Measurements from ENCODE around the gene NUP205. TPM values are rescaled to one million over a fixed set of nuclear protein-coding genes. Genes with fewer than 3 reads are reported as not detected.

NUP205 gene
- total and polyA plus RNA-seq, 4 experiments from 2014 or later, result 29.2 to 73.8 (median 49.6) TPM

GRCh38 chr7:135562720-135563119 lies 5.0 kb downstream of the NUP205 start:
- H3K4me1 ChIP-seq (ENCODE audit: insufficient read depth, low read length), result peaks cover 24% of the 10 kb centered on the region
- ChIA-PET POLR2A (ENCODE audit: partially characterized antibody) (interaction anchor here (0.6 kb wide), 1 partner anchor 282 kb away, joined by 3 read pairs; no protein-coding TSS in a partner anchor), CTCF (ENCODE audit: partially characterized antibody) (interaction anchor here (0.7 to 1.0 kb wide), 2 partner anchors 68 to 83 kb away, joined by 3 read pairs; no protein-coding TSS in a partner anchor)
- Mint-ChIP-seq H3K36me3 (peaks cover 10 to 16% of the 10 kb centered on the region in 2 donors), H3K9me3 (no peaks in the 10 kb centered on the region), H3K4me1 (peaks cover 21 to 44% (median 27%) of the 10 kb centered on the region in 4 donors), H3K4me3 (no peak overlapping the region), H3K27ac (peak overlapping the region in 1 of 7 donors; percentile 85), H3K27me3 (no peaks in the 10 kb centered on the region)
- DNase-seq, result no peak
- no peak overlapping the region for H3K4me3 ChIP-seq (ENCODE audit: low read length in 2 of 2)
- H3K27me3 ChIP-seq (ENCODE audit: insufficient read depth, low read length), result no peaks in the 10 kb centered on the region
- intact Hi-C loops (cut with micrococcal nuclease), result no loop called here
- no peaks in the 10 kb centered on the region for H3K9me3 ChIP-seq (ENCODE audit: control insufficient read depth in 1 of 2, low read length in 2 of 2)
- no peak overlapping the region for H3K27ac ChIP-seq (ENCODE audit: low read depth, low read length)
- H3K36me3 ChIP-seq (ENCODE audit: insufficient read depth, low read length), result no peaks in the 10 kb centered on the region

- H3K4me1 Mint-ChIP-seq, result peaks cover 15 to 27% (median 19%) of the 10 kb centered on the region in 4 donors
- H3K4me1 ChIP-seq (ENCODE audit: insufficient read depth, low read length), result peaks cover 10% of the 10 kb centered on the region
- ChIA-PET POLR2A (ENCODE audit: partially characterized antibody) (no interaction called here), CTCF (ENCODE audit: partially characterized antibody) (interaction anchor here (1.3 to 1.6 kb wide), 2 partner anchors 10 to 13 kb away, joined by 3 read pairs; no protein-coding TSS in a partner anchor)
- H3K27me3 ChIP-seq (ENCODE audit: insufficient read depth, low read length), result no peaks in the 10 kb centered on the region
- no peak overlapping the region for H3K27ac ChIP-seq (ENCODE audit: low read depth, low read length)
- DNase-seq, result no peak
- no peaks in the 10 kb centered on the region for H3K27me3 Mint-ChIP-seq
- H3K36me3 Mint-ChIP-seq, result peaks cover 34 to 50% of the 10 kb centered on the region in 2 donors
- H3K36me3 ChIP-seq (ENCODE audit: insufficient read depth, low read length), result peaks cover 34% of the 10 kb centered on the region
- no peak overlapping the region for H3K4me3 ChIP-seq (ENCODE audit: low read length in 2 of 2)
- H3K4me3 Mint-ChIP-seq, result no peak overlapping the region
- H3K9me3 Mint-ChIP-seq, result peaks cover 0 to 2% (median 0%) of the 10 kb centered on the region in 8 donors
- intact Hi-C loops (cut with micrococcal nuclease), result loop anchor here (10.0 kb wide), 1 partner anchor 53 kb away; no protein-coding TSS in a partner anchor
- no peaks in the 10 kb centered on the region for H3K9me3 ChIP-seq (ENCODE audit: control insufficient read depth in 1 of 2, low read length in 2 of 2)
- no peak overlapping the region for H3K27ac Mint-ChIP-seq
Measured at GRCh38 chr7:135571834-135572233, 14.1 kb downstream of the NUP205 start.

- Mint-ChIP-seq H3K4me1 (peaks cover 13 to 25% (median 16%) of the 10 kb centered on the region in 4 donors), H3K4me3 (no peak overlapping the region), H3K27me3 (no peaks in the 10 kb centered on the region), H3K36me3 (peaks cover 40 to 67% of the 10 kb centered on the region in 2 donors), H3K9me3 (peaks cover 0 to 2% (median 0%) of the 10 kb centered on the region in 8 donors), H3K27ac (no peak overlapping the region)
- H3K36me3 ChIP-seq (ENCODE audit: insufficient read depth, low read length), result peaks cover 49% of the 10 kb centered on the region
- ChIA-PET POLR2A (ENCODE audit: partially characterized antibody) (interaction anchor here (1.4 kb wide), 1 partner anchor 89 kb away, joined by 3 read pairs; the partner anchor contains the start of gene STMP1), CTCF (ENCODE audit: partially characterized antibody) (interaction anchor here (0.7 to 1.6 kb wide), 3 partner anchors 8 to 88 kb away, joined by 3 read pairs; no protein-coding TSS in a partner anchor)
- peaks cover 10% of the 10 kb centered on the region for H3K4me1 ChIP-seq (ENCODE audit: insufficient read depth, low read length)
- intact Hi-C loops (cut with micrococcal nuclease), result loop anchor here (10.0 kb wide), 1 partner anchor 51 kb away; no protein-coding TSS in a partner anchor
- H3K4me3 ChIP-seq (ENCODE audit: low read length in 2 of 2), result no peak overlapping the region
- H3K9me3 ChIP-seq (ENCODE audit: control insufficient read depth in 1 of 2, low read length in 2 of 2), result no peaks in the 10 kb centered on the region
- DNase-seq, result no peak
- no peaks in the 10 kb centered on the region for H3K27me3 ChIP-seq (ENCODE audit: insufficient read depth, low read length)
- no peak overlapping the region for H3K27ac ChIP-seq (ENCODE audit: low read depth, low read length)
Measured at GRCh38 chr7:135573541-135573940, 15.8 kb downstream of the NUP205 start.

DNA sequence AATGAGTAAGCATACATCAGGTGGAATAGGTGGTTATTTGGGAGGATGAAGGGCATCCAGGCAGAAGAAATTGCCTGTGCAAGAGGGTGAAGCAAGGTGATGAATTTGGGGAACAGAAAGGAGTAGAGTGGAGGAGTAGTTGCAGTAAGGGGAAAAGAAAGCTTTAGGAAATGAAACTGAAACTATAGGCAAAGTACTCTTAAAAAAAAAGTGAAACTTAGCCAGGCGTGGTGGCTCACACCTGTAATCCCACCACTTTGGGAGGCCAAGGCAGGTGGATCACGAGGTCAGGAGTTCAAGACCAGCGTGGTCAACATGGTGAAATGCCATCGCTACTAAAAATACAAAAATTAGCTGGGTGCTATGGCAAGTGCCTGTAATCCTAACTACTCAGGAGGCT lies 17.6 kb downstream of the NUP205 start:
- ChIA-PET POLR2A (ENCODE audit: partially characterized antibody) (no interaction called here), CTCF (ENCODE audit: partially characterized antibody) (no interaction called here)
- Mint-ChIP-seq H3K27me3 (no peaks in the 10 kb centered on the region), H3K4me3 (peak overlapping the region in 5 of 8 donors; percentile 25 to 64 (median 46)), H3K36me3 (peaks cover 49 to 76% of the 10 kb centered on the region in 2 donors), H3K4me1 (peaks cover 8 to 17% (median 11%) of the 10 kb centered on the region in 4 donors), H3K27ac (peak overlapping the region in 6 of 7 donors; percentile 38 to 70 (median 64)), H3K9me3 (peaks cover 0 to 2% (median 0%) of the 10 kb centered on the region in 8 donors)
- H3K4me3 ChIP-seq (ENCODE audit: low read length in 2 of 2), result no peak overlapping the region
- peaks cover 63% of the 10 kb centered on the region for H3K36me3 ChIP-seq (ENCODE audit: insufficient read depth, low read length)
- H3K27ac ChIP-seq (ENCODE audit: low read depth, low read length), result no peak overlapping the region
- H3K4me1 ChIP-seq (ENCODE audit: insufficient read depth, low read length), result peaks cover 6% of the 10 kb centered on the region
- H3K27me3 ChIP-seq (ENCODE audit: insufficient read depth, low read length), result no peaks in the 10 kb centered on the region
- intact Hi-C loops (cut with micrococcal nuclease), result loop anchor here (10.0 kb wide), 1 partner anchor 50 kb away; no protein-coding TSS in a partner anchor
- no peaks in the 10 kb centered on the region for H3K9me3 ChIP-seq (ENCODE audit: control insufficient read depth in 1 of 2, low read length in 2 of 2)
- DNase-seq, result no peak

GRCh38 chr7:135578569-135578968 lies 20.9 kb downstream of the NUP205 start:
- Histone ChIP-seq H3K36me3 (ENCODE audit: insufficient read depth, low read length) (peaks cover 62% of the 10 kb centered on the region), H3K27ac (ENCODE audit: low read depth, low read length) (no peak overlapping the region), H3K9me3 (ENCODE audit: control insufficient read depth in 1 of 2, low read length in 2 of 2) (no peaks in the 10 kb centered on the region), H3K4me1 (ENCODE audit: insufficient read depth, low read length) (peaks cover 6% of the 10 kb centered on the region), H3K4me3 (ENCODE audit: low read length in 2 of 2) (no peak overlapping the region), H3K27me3 (ENCODE audit: insufficient read depth, low read length) (no peaks in the 10 kb centered on the region)
- intact Hi-C loops (cut with micrococcal nuclease), result loop anchor here (10.0 kb wide), 1 partner anchor 46 kb away; no protein-coding TSS in a partner anchor
- Mint-ChIP-seq H3K4me3 (no peak overlapping the region), H3K27ac (no peak overlapping the region), H3K4me1 (peaks cover 6 to 17% (median 9%) of the 10 kb centered on the region in 4 donors), H3K9me3 (peaks cover 0 to 2% (median 0%) of the 10 kb centered on the region in 8 donors), H3K36me3 (peaks cover 55 to 75% of the 10 kb centered on the region in 2 donors), H3K27me3 (no peaks in the 10 kb centered on the region)
- DNase-seq, result no peak
- ChIA-PET CTCF (ENCODE audit: partially characterized antibody) (interaction anchor here (2.4 kb wide), 1 partner anchor 66 kb away, joined by 6 read pairs; no protein-coding TSS in a partner anchor), POLR2A (ENCODE audit: partially characterized antibody) (interaction anchor here (1.6 kb wide), 1 partner anchor 21 kb away, joined by 3 read pairs; the partner anchor contains the start of gene NUP205)

DNA sequence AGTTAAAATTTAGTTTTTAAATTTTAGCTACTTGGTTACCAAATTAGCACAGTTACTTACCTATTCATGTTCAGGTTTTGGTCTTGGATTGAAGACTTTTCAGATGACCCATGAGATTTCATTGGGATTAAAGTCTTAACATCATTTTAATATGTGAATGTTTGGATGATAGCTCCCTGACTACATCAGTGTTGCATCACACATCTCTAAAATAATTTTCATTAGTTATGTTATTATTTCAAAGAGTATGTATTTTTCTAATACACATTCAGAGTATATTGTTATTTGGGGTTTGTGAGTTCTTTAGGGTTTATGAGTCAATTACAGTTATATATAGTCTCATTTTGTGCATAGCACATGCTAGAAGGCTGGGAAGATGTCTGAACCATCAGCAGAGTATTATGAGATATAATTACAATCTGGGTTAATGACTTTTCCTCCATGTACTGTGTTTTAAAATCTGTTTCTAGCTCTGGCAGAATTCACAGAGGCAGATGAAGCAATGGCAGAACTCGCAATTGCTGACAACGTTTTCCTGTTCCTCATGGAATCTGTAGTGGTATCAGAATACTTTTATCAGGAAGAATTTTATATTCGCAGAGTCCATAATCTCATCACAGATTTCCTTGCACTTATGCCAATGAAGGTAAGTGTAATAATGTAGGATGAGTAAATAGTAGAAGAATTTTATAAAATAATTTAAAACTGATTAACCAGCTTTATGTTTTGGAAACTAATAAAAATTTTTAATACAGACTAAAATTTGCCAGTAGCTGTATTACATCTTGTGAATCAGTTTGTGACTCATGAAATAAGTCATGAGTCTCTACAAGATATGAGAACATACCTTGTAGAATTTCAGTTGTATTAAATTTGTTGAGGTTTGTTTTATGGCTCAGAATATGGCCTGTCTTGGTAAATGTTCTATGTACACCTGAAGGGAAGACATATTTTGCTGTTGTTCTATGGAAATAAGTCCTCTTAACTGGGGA lies 26.9 kb downstream of the NUP205 start:
- peaks cover 0 to 3% (median 0%) of the 10 kb centered on the region in 4 donors for H3K4me1 Mint-ChIP-seq
- H3K36me3 Mint-ChIP-seq, result peaks cover 52 to 57% of the 10 kb centered on the region in 2 donors
- DNase-seq, result no peak
- no peak overlapping the region for H3K4me3 ChIP-seq (ENCODE audit: low read length in 2 of 2)
- H3K9me3 Mint-ChIP-seq, result no peaks in the 10 kb centered on the region
- H3K27me3 Mint-ChIP-seq, result no peaks in the 10 kb centered on the region
- no peak overlapping the region for H3K4me3 Mint-ChIP-seq
- ChIA-PET POLR2A (ENCODE audit: partially characterized antibody) (no interaction called here), CTCF (ENCODE audit: partially characterized antibody) (interaction anchor here (0.8 kb wide), 1 partner anchor 26 kb away, joined by 3 read pairs; no protein-coding TSS in a partner anchor)
- no peaks in the 10 kb centered on the region for H3K9me3 ChIP-seq (ENCODE audit: control insufficient read depth in 1 of 2, low read length in 2 of 2)
- no peaks in the 10 kb centered on the region for H3K4me1 ChIP-seq (ENCODE audit: insufficient read depth, low read length)
- no peak overlapping the region for H3K27ac ChIP-seq (ENCODE audit: low read depth, low read length)
- no peak overlapping the region for H3K27ac Mint-ChIP-seq
- no peaks in the 10 kb centered on the region for H3K27me3 ChIP-seq (ENCODE audit: insufficient read depth, low read length)
- H3K36me3 ChIP-seq (ENCODE audit: insufficient read depth, low read length), result peaks cover 48% of the 10 kb centered on the region
- intact Hi-C loops (cut with micrococcal nuclease), result no loop called here

Data from CD4-positive, alpha-beta memory T cell (primary cell).